Epithelial cell of prostate (primary cell): ENCODE measurements around the gene ACTRT3.

Experiments used
- DNase-seq: peaks from one replicate; pipeline ENCODE4 v3.0.0-alpha.2; 2011; ENCODE audit warnings: low read depth, low spot score
- H3K27ac ChIP-seq: fragments of 450-650 bp; 2 replicates; pipeline ENCODE4 v1.5.1; 2017; ENCODE audit warnings: mild to moderate bottlenecking

The ACTRT3 gene

DNA sequence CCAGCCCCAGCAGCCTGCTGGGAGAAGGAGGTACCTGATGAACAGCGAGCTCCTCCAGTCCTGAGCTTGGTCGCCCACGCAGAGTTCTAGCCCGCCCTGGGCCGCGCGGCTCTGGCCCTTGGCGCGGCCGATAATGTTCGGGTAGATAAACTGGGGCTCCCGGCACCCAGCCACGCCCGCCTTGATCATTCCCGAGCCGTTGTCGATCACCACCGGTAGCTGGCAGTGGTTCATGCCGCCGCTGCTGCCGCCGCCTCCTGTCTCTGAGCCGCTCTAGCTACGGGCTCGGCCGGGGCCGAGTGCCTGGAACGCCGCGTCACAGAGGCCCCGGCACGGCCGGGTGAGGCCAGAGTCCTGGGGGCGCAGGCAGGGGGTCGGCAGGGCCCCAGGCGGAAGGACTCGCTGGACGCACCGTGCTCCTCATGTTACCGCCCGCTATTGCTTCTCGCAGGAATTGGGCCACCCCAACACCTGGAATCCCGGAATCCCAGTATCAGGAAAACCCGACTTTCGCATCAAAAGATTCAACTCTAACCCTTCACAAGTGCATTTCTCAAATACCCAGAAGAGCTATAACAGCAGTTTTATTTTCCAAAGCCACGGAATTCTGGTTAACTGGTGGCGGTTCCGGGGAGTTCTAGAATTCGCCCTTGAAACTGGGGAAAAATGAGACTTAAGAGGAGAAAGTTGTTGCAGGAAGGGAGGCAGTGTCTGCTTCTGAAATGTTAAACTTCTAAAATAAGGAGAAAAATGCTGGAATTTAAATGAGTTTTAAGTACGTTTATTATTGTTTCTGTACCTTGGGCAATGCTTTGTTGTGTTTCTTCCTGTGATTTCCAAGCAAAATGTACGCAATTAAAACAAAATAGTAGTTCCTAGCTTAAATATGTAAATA is at the start of gene ACTRT3:
ACTRT3 (minus strand) TSS at position 275 of the 895 bp plus-strand sequence; CDS start at position 234, 41 bp downstream.
- DNase-seq, result no peak
- peak within 1 kb of the TSS; percentile 72 for H3K27ac ChIP-seq

GRCh38 chr3:169818316-169818715 is 49.0 kb upstream of the ACTRT3 start:
- no peak overlapping the region for H3K27ac ChIP-seq
- DNase-seq, result no peak

DNA sequence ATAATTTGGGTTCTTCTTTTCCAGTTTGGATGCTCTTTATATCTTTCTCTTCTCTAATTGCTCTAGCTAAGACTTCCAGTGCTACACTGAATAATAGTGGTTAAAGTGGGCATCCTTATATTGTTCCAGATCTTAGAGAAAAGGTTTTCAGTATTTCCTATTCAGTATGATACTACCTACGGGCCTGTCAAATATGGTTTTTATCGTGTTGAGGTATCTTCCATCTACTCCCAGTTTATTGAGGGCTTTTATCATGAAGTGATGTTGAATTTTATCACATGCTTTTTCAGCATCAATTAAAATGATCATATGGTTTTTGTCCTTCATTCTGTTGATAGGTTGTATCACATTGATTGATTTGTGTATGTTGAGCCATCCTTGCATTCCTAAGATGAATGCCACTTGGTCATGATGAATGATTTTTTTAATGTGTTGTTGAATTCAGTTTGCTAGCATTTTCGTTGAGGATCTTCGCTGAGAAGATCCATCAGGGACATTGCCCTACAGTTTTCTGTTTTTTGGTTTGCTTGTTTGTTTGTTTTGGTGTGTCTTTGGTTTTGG is 46.3 kb upstream of the ACTRT3 start:
- H3K27ac ChIP-seq, result no peak overlapping the region
- no peak for DNase-seq

- no peak overlapping the region for H3K27ac ChIP-seq
- no peak for DNase-seq
These were observed 44.6 kb upstream of the ACTRT3 start for GRCh38 chr3:169813757-169814517.

- no peak for DNase-seq
- H3K27ac ChIP-seq, result no peak overlapping the region
These were observed 43.9 kb upstream of the ACTRT3 start for GRCh38 chr3:169813278-169813677.

DNA sequence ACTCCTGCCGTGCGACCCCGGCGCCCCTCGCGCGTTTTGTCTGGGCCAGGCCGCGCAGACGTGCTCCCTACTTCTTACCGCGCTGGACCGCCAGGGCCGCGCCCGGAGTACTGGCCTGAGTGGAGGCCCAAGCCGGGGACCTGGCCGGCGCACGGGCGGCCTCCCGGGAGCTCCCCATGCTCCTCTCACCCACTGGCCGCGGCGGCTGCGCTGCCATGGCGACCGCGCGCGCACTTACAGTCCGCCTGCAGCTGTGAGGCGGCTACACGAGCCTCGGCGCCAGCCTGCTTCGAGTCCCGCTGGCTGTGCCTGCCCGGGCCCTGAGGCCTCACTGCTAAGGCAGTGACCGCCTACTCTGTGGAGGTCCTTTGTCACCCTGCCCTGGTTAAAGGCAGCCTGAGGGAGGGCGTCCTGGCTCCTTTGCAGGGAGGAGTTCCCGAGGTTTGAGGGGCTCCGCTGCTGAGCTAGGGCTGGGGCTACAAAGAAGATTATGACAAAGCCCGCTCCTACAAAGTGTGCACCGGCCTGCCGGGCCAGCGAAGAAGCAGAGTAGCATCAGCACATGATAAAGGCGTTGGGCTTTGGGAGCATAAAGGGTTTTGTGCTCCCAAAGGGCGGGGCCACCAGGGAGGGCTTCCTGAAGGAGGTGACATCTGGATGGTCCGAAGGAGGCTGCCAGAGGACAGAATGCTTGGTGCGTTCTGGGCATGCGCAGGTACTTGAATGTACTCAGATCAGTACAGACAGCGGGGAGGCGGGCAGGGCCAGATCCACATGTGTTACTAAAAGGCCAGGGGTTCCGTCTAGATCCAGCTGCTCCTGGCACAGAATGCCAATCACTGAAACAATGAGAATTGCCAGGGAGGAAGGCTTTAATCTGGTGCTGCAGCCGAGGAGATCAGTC is 43.2 kb upstream of the ACTRT3 start, which contains the start of the genes LRRC34 and LRRIQ4:
LRRC34 (minus strand) TSS at position 573 of the 904 bp plus-strand sequence; CDS start at position 217, 356 bp downstream.
LRRIQ4 (plus strand) TSS at position 539 of the 904 bp plus-strand sequence. CDS start 9,052 bp downstream, outside the sequence.
- no peak within 1 kb of the TSS for H3K27ac ChIP-seq
- no peak for DNase-seq

- DNase-seq, result no peak
- H3K27ac ChIP-seq, result no peak overlapping the region
These were observed 42.4 kb upstream of the ACTRT3 start for GRCh38 chr3:169811631-169812331.

DNA sequence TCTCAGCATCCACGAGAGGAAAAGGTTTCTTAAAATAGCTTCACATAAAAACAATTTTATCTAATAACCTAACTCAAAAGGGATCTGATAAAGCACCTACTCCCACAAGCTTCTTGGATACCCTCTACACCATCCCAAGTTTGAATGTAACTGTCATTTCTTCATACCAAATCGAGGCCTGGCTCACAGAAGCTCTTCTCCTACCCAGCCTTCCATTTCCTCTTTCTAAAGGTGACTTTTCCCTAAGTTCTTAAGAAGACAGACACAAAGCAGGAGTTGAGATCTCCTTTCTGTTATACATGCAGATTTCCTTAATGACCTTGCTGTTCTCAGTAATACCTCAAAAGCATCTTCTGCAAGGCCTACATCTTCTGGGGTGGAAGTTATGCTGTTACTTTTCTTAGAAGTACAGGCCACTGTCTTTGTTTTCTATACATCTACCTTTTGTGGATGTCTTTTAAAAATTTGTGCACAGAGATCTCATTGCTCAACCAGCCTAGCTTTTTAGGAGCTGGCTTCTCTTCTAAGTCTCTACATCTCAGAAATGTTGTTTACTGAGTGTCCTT is 40.0 kb upstream of the ACTRT3 start:
- no peak overlapping the region for H3K27ac ChIP-seq
- DNase-seq, result no peak

DNA sequence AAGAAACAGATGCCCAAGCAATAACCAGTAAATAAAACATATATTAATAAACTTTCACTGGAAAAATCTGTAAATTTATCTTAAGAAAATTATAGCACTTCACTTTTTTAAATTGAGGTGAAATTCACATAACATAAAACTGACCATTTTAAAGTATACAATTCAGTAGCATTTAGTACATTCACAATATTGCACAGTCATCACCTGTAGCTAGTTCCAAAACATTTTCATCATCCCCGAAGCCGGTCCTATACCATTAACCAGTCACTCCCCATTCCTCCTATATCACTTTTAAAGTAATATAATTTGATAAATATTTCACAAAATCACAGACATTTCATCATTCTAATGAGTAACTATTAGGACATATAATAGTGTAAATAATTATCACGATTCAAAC is 35.3 kb upstream of the ACTRT3 start:
- no peak overlapping the region for H3K27ac ChIP-seq
- DNase-seq, result no peak

DNA sequence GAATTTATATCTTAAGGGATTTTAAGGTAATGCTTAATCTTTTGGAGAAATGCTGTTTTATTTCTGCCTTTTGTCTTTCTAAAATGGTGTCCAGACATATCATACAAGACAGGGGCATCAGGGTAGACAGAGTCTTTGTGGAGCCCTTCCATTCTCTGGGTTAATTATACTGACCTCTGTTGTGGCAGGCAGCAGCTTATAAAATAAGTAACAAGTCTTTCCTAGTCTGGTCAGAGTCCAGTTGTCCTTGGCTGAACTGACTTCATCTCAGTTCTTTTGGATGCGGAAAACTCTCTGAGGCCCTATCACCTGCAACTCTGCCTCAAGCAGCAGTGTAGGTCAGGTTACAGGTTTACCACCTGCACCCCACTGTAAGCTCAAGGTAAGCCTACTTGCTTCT is 23.0 kb upstream of the ACTRT3 start:
- no peak for DNase-seq
- H3K27ac ChIP-seq, result no peak overlapping the region

DNA sequence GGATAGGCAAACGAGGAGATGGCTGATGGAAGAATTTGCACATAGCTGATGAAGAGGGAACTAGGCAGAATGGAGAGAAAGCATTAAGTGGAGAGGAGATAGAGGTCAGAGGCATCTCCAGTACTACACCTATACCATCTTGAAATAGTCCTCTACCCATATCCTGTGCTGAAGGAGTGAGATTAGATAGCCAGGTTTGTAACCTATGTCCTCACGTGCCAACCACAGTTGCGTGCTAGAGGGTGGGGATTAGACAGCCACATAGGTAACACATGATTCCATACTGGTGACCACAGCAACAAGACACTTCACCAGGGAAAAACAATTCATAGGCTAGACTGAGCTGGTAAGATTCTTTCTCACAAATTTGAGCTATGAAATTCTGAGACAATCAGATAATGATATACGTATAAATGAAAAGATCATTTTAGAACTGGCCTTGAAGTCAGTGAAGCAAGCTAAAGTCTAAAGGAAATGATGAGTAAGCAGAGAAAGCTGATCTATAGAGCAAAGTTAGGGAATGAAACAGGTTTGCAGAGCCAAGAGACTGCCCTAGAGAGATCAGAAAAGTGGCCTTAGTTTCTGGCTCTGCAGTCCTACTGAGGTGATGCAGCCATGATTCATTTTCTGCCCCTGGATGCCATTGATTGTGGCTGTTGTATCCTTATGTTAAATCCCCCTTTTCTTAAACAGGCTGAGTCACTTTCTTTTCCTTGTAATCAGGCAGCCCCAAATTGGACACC is 21.5 kb upstream of the ACTRT3 start:
- DNase-seq, result no peak

GRCh38 chr3:169790219-169790618 is 20.9 kb upstream of the ACTRT3 start:
- no peak overlapping the region for H3K27ac ChIP-seq
- no peak for DNase-seq

More for the DNA sequence above, 21.5 kb upstream of the ACTRT3 start:
- H3K27ac ChIP-seq, result no peak overlapping the region

- DNase-seq, result no peak
These were observed 18.4 kb upstream of the ACTRT3 start for GRCh38 chr3:169787791-169788190.

DNA sequence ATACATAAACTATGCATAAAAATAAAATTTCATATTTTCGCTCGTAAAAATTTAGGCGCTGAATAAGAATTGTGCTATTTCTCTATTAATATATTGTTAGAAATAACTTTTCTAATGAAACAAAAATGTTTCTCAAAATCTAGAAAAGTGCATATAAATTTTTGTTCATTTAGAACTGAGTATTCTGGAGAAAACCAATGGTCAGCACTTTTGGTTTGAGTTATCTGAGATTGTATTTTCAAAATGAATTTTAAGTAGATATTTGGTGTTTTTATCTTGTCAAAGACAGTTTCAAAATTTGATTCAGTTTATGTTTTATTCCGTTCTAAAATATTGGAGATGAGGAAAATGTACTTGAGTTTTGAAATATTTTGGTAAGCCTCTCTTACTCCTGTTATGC is 17.8 kb upstream of the ACTRT3 start:
- no peak for DNase-seq
- H3K27ac ChIP-seq, result no peak overlapping the region

More at GRCh38 chr3:169787791-169788190, 18.4 kb upstream of the ACTRT3 start:
- H3K27ac ChIP-seq, result no peak overlapping the region

- no peak for DNase-seq
- H3K27ac ChIP-seq, result no peak overlapping the region
These were observed 12.0 kb upstream of the ACTRT3 start for GRCh38 chr3:169781209-169781855.

DNA sequence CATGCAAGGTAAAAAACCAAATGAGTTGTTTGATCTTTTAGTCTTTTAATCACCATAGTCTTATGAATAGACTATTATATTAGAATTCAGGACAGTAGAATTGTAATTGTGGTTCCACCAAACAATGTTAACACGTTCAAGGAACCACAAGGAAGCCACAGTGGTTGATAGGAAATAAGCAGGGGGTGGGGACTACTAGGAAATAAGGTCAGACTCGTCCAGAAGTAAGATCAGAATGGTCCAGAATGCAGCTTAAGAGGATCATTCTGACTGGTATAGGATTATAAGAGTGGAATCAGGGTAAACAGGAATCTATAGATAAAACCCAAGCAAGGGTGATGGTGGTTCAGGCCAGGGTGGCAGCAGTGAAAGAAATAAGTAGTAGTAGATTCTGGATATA is 11.4 kb upstream of the ACTRT3 start:
- H3K27ac ChIP-seq, result no peak overlapping the region
- DNase-seq, result no peak

DNA sequence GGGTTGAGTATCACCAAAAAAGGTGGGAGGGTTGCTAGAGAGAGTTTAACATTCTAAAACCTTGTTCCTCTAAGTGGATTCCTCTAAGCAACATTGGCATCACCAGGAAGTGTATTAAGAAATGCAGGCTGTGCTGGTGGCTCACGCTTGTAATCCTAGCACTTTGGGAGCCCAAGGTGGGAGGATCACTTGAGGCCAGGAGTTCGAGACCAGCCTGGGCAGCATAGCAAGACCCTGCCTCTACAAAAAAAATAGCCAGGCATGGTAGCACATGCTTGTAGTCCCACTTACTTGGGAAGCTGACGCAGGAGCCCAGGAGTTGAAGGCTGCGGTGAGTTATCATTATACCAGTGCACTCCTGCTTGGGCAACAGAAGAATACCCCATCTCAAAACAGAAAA is 8.5 kb upstream of the ACTRT3 start:
- no peak for DNase-seq
- H3K27ac ChIP-seq, result no peak overlapping the region

DNA sequence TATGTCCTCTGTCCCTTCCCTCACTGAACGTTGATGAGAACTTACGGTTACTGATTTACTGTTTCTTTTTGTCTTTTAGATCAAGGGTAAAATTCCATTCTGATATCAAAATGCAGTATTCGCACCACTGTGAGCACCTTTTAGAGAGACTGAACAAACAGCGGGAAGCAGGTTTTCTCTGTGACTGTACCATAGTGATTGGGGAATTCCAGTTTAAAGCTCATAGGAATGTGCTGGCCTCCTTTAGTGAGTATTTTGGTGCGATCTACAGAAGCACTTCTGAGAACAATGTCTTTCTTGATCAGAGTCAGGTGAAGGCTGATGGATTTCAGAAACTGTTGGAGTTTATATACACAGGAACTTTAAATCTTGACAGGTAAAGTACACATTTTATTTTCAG is 4.8 kb upstream of the ACTRT3 start:
- peak overlapping the region; percentile 97 for H3K27ac ChIP-seq
- DNase-seq, result no peak
